IMR-90 (cell line): ENCODE data around the gene TAS2R16. TPM values are rescaled to one million over a fixed set of nuclear protein-coding genes. Genes with fewer than 3 reads are reported as not detected.

Experiments used
- ATAC-seq: fragments of 200-7000 bp; cut with Tn5 transposase; 2 replicates; pipeline ENCODE4 v1.9.1; 2020; ENCODE audit warnings: low read depth, mild to moderate bottlenecking, moderate library complexity
- BruUV-seq: library from RNA; stranded (reverse); fragments of 400-500 nt; replicated peaks from 2 replicates; lab custom pipeline; 2021; lab: Mats Ljungman, UMichigan
- CTCF ChIA-PET: fragments of 300-600 bp; formaldehyde crosslinking; extraction: SDS; loops from one replicate; lab custom pipeline; 2021; ENCODE audit warnings: antibody characterized with exemption; lab: Yijun Ruan, JAX
- POLR2A ChIA-PET: fragments of 300-600 bp; sonication (Branson Sonifier 250); formaldehyde crosslinking; loops from one replicate; lab custom pipeline; 2022; ENCODE audit warnings: antibody characterized with exemption; ENCODE audit not compliant: unreplicated experiment; lab: Charles Lee
- DNase-seq: peaks from one replicate; pipeline ENCODE4 v3.0.0; 2013
- H2AFZ ChIP-seq: replicated peaks from 2 replicates; pipeline ENCODE3; 2013; ENCODE audit warnings: low read length, mild to moderate bottlenecking; ENCODE audit not compliant: poor library complexity
- H2AK5ac ChIP-seq: 2 replicates; pipeline ENCODE4 v1.6.1; 2013; ENCODE audit warnings: low read depth, low read length, inconsistent platforms
- H2AK9ac ChIP-seq: replicated peaks from 2 replicates; pipeline ENCODE3; 2013; ENCODE audit warnings: mild to moderate bottlenecking, low read depth, low read length, moderate library complexity; ENCODE audit not compliant: poor library complexity
- H2BK120ac ChIP-seq: 2 replicates; pipeline ENCODE4 v1.6.1; 2013; ENCODE audit warnings: low read depth, low read length, inconsistent platforms
- H2BK15ac ChIP-seq: 3 replicates; pipeline ENCODE4 v1.6.1; 2013; ENCODE audit warnings: low read depth, low read length, inconsistent platforms
- H2BK20ac ChIP-seq: 2 replicates; pipeline ENCODE4 v1.6.1; 2013; ENCODE audit warnings: low read depth, mild to moderate bottlenecking, inconsistent platforms, low read length, moderate library complexity
- H2BK5ac ChIP-seq: 2 replicates; pipeline ENCODE4 v1.6.1; 2013; ENCODE audit warnings: mild to moderate bottlenecking, low read depth, low read length, inconsistent platforms; ENCODE audit not compliant: poor library complexity, severe bottlenecking
- H3K14ac ChIP-seq: replicated peaks from 2 replicates; pipeline ENCODE4 v1.6.1; 2013; ENCODE audit warnings: low read depth, low read length, inconsistent platforms
- H3K18ac ChIP-seq: 2 replicates; pipeline ENCODE4 v1.6.1; 2013; ENCODE audit warnings: low read depth, low read length, control low read depth
- H3K23ac ChIP-seq: 2 replicates; pipeline ENCODE4 v1.6.1; 2013; ENCODE audit warnings: low read depth, low read length, inconsistent platforms
- H3K27ac ChIP-seq: 2 replicates; pipeline ENCODE4 v1.5.1; 2013; ENCODE audit warnings: mild to moderate bottlenecking, control low read depth, low read length; ENCODE audit not compliant: insufficient read depth
- H3K27me3 ChIP-seq: 2 replicates; pipeline ENCODE4 v1.6.1; 2013; ENCODE audit warnings: low read length; ENCODE audit not compliant: control insufficient read depth, insufficient read depth
- H3K36me3 ChIP-seq: 2 replicates; pipeline ENCODE4 v1.6.1; 2013; ENCODE audit warnings: low read length, mixed read lengths; ENCODE audit not compliant: control insufficient read depth, insufficient read depth
- H3K4ac ChIP-seq: 2 replicates; pipeline ENCODE4 v1.6.1; 2013; ENCODE audit warnings: low read depth, low read length, inconsistent platforms
- H3K4me1 ChIP-seq: 2 replicates; pipeline ENCODE4 v1.6.1; 2013; ENCODE audit warnings: low read length, mixed read lengths; ENCODE audit not compliant: control insufficient read depth, insufficient read depth
- H3K4me2 ChIP-seq: 2 replicates; pipeline ENCODE4 v1.6.1; 2013; ENCODE audit warnings: low read depth, mild to moderate bottlenecking, control low read depth, low read length, moderate library complexity
- H3K4me3 ChIP-seq: 2 replicates; pipeline ENCODE4 v1.5.1; 2013; ENCODE audit warnings: low read depth, mild to moderate bottlenecking, control low read depth, low read length, moderate library complexity; ENCODE audit not compliant: insufficient read depth
- H3K56ac ChIP-seq: 2 replicates; pipeline ENCODE4 v1.6.1; 2013; ENCODE audit warnings: low read length, inconsistent platforms; ENCODE audit not compliant: insufficient read depth; ENCODE audit errors: extremely low read depth
- H3K79me1 ChIP-seq, 2 experiments: 2 replicates each; pipeline ENCODE4 v1.6.1; 2013; ENCODE audit warnings: low read length in 2 of 2, inconsistent platforms in 1 of 2, low read depth in 1 of 2
- H3K9ac ChIP-seq: 2 replicates; pipeline ENCODE4 v1.6.1; 2013; ENCODE audit warnings: low read depth, low read length, control low read depth
- H3K9me1 ChIP-seq: 2 replicates; pipeline ENCODE4 v1.6.1; 2013; ENCODE audit warnings: low read length, inconsistent platforms; ENCODE audit not compliant: insufficient read depth
- H3K9me3 ChIP-seq: 2 replicates; pipeline ENCODE4 v1.6.1; 2013; ENCODE audit warnings: low read length; ENCODE audit not compliant: control insufficient read depth, insufficient read depth
- H4K20me1 ChIP-seq: 2 replicates; pipeline ENCODE4 v1.6.1; 2013; ENCODE audit warnings: low read length, inconsistent platforms; ENCODE audit not compliant: insufficient read depth
- H4K5ac ChIP-seq: 2 replicates; pipeline ENCODE4 v1.6.1; 2013; ENCODE audit warnings: mild to moderate bottlenecking, low read depth, low read length, control low read depth
- H4K8ac ChIP-seq, 2 experiments: 2 replicates each; pipeline ENCODE4 v1.6.1; 2013; ENCODE audit warnings: low read depth in 2 of 2, low read length in 2 of 2, control low read depth in 1 of 2, inconsistent platforms in 1 of 2
- H4K91ac ChIP-seq: 2 replicates; pipeline ENCODE4 v1.6.1; 2013; ENCODE audit warnings: low read depth, low read length, inconsistent platforms; ENCODE audit not compliant: insufficient read depth
- CEBPB ChIP-seq: IDR thresholded peaks from 2 replicates; pipeline ENCODE4 v1.6.1; 2012; ENCODE audit warnings: low read depth, low read length, improper control_type of control experiment
- CHD1 ChIP-seq: IDR thresholded peaks from 2 replicates; pipeline ENCODE4 v1.6.1; 2012; ENCODE audit warnings: low read depth, low read length, improper control_type of control experiment
- ELK1 ChIP-seq: fragments of 150-350 bp; IDR thresholded peaks from 2 replicates; pipeline ENCODE4 v1.6.1; 2016; ENCODE audit warnings: low read depth, mild to moderate bottlenecking, low read length, moderate library complexity, borderline replicate concordance
- FOS ChIP-seq: fragments of 150-350 bp; IDR thresholded peaks from 2 replicates; pipeline ENCODE4 v1.6.1; 2016; ENCODE audit warnings: low read depth, low read length
- MAFK ChIP-seq: IDR thresholded peaks from 2 replicates; pipeline ENCODE4 v1.6.1; 2012; ENCODE audit warnings: low read depth, low read length, improper control_type of control experiment
- NFE2L2 ChIP-seq: fragments of 150-350 bp; IDR thresholded peaks from 2 replicates; pipeline ENCODE4 v1.6.1; 2016; ENCODE audit warnings: low read depth, mild to moderate bottlenecking, low read length
- POLR2A ChIP-seq: IDR thresholded peaks from 2 replicates; pipeline ENCODE4 v1.6.1; 2012; ENCODE audit warnings: mild to moderate bottlenecking, low read depth, low read length
- RAD21 ChIP-seq: IDR thresholded peaks from 2 replicates; pipeline ENCODE4 v1.6.1; 2012; ENCODE audit warnings: low read length, improper control_type of control experiment
- WGBS, 2 experiments: methylation state at CpG; one replicate each; pipeline versions ENCODE4 v1.1.5 to v1.1.7; 2013; ENCODE audit warnings: missing lambda C conversion rate in 2 of 2; ENCODE audit not compliant: insufficient read length in 1 of 2; ENCODE audit errors: extremely low coverage in 2 of 2; 5-methylcytosine and 5-hydroxymethylcytosine counted together
- dilution Hi-C: fragments of 300-500 bp; cut with HindIII; formaldehyde crosslinking; loops from one replicate; pipeline ENCODE4 v1.14.3; 2018; ENCODE audit warnings: low sequenced_read_pairs; ENCODE audit not compliant: unreplicated experiment
- in situ Hi-C: fragments of 300-500 bp; cut with MboI; formaldehyde crosslinking; loops from 3 replicates; pipeline ENCODE4 v1.14.3; 2019; ENCODE audit warnings: low sequenced_read_pairs, inconsistent platforms, mixed read lengths
- intact Hi-C: fragments of 100-400 bp; cut with micrococcal nuclease; formaldehyde crosslinking; loops from 2 replicates; pipeline ENCODE4 v1.10.0; 2022
- polyA plus RNA-seq, 3 experiments: library from polyadenylated mRNA; depleted of rRNA; stranded (reverse); fragments of >200 nt; gene quantifications; 2 replicates each; pipeline ENCODE4 v1.2.3, GENCODE V29; 2012; ENCODE audit warnings: low replicate concordance in 1 of 3
- total RNA-seq: library from RNA; depleted of rRNA; stranded (reverse); fragments of >200 nt; gene quantifications from 2 replicates; pipeline ENCODE4 v1.2.3, GENCODE V29; 2012
- TF ChIP-seq, protein P1 (sequence below): fragments of 150-350 bp; IDR thresholded peaks from 2 replicates; pipeline ENCODE4 v1.6.1; 2017; ENCODE audit warnings: mild to moderate bottlenecking, antibody characterized with exemption, low read length, low read depth
- TF ChIP-seq, protein P2 (sequence below): conservative IDR thresholded peaks from 2 replicates; pipeline ENCODE4 v1.5.1; 2012; ENCODE audit warnings: mild to moderate bottlenecking, low read depth, low read length, improper control_type of control experiment

The TAS2R16 gene
- total and polyA plus RNA-seq, 2 of the 4 experiments (the other 2 are of a cell fraction): not detected

DNA sequence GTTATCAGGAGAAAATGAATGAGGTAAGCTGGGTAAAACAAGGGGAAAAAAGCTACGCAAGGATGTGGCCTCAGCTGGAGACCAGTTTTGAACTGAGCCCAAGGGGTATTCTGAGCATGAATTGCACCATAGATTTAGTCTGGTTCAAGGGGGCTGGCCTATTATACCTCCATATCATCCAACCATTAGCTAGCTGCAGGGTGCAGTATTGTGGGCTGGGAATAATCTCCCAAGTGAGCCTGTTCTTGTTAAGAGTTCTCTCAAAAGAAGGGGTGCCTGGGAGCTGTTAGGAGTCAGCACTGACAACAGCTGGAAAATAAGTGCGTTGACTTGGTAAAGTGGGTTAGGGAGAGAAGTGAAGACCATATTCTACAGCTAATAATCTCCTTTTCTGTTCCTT, 8.0 kb downstream of the TAS2R16 start:
- Histone ChIP-seq H3K4me1 (no peaks in the 10 kb centered on the region), H4K5ac (no peak overlapping the region), H4K20me1 (no peaks in the 10 kb centered on the region), H2AK9ac (no peak overlapping the region), H3K56ac (no peak overlapping the region), H3K36me3 (no peaks in the 10 kb centered on the region), H3K9me3 (peaks cover 9% of the 10 kb centered on the region; the same call in 1 of the 2 replicates), H3K79me1 (no peaks in the 10 kb centered on the region), H3K14ac (no peak overlapping the region), H2BK15ac (no peak overlapping the region), H3K4me3 (no peak overlapping the region), H4K8ac (no peak overlapping the region), H2AFZ (no peak overlapping the region), H3K9ac (no peak overlapping the region), H3K27me3 (no peaks in the 10 kb centered on the region), H4K91ac (no peak overlapping the region), H2BK5ac (no peak overlapping the region), H3K27ac (no peak overlapping the region), H3K9me1 (no peaks in the 10 kb centered on the region), H2BK20ac (no peak overlapping the region), H3K18ac (no peak overlapping the region), H2BK120ac (no peak overlapping the region), H3K23ac (no peak overlapping the region), H3K4me2 (no peak overlapping the region), H3K4ac (no peak overlapping the region), H2AK5ac (no peak overlapping the region)
- POLR2A ChIA-PET: no interaction called here
- BruUV-seq: no TSS peak
- in situ Hi-C loops (no loop called here), intact Hi-C loops (no loop called here), dilution Hi-C loops (no loop called here)
- no peak for DNase-seq
- no CpG with 5 or more reads among the region's 2 CpGs for WGBS, 2 experiments
- no peak for ATAC-seq
- CTCF ChIA-PET: no interaction called here
- TF ChIP-seq CEBPB (no peak), ELK1 (no peak), RAD21 (no peak), NFE2L2 (no peak), FOS (no peak), POLR2A (no peak), CHD1 (no peak), MAFK (no peak)
- TF ChIP-seq, protein P1, sequence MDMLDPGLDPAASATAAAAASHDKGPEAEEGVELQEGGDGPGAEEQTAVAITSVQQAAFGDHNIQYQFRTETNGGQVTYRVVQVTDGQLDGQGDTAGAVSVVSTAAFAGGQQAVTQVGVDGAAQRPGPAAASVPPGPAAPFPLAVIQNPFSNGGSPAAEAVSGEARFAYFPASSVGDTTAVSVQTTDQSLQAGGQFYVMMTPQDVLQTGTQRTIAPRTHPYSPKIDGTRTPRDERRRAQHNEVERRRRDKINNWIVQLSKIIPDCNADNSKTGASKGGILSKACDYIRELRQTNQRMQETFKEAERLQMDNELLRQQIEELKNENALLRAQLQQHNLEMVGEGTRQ: no peak
- TF ChIP-seq, protein P2, sequence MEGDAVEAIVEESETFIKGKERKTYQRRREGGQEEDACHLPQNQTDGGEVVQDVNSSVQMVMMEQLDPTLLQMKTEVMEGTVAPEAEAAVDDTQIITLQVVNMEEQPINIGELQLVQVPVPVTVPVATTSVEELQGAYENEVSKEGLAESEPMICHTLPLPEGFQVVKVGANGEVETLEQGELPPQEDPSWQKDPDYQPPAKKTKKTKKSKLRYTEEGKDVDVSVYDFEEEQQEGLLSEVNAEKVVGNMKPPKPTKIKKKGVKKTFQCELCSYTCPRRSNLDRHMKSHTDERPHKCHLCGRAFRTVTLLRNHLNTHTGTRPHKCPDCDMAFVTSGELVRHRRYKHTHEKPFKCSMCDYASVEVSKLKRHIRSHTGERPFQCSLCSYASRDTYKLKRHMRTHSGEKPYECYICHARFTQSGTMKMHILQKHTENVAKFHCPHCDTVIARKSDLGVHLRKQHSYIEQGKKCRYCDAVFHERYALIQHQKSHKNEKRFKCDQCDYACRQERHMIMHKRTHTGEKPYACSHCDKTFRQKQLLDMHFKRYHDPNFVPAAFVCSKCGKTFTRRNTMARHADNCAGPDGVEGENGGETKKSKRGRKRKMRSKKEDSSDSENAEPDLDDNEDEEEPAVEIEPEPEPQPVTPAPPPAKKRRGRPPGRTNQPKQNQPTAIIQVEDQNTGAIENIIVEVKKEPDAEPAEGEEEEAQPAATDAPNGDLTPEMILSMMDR: no peak
